HAP-1 (cell line): Measurements from ENCODE around the gene RGR.

Experiments
- DNase-seq, 2 experiments: peaks; one replicate each; pipeline ENCODE4 v3.0.0-alpha.2; 2016 to 2020; ENCODE audit warnings: low spot score in 2 of 2
- H3K27me3 ChIP-seq: fragments of 250-450 bp; sonication (Bioruptor Pico); 2 replicates; pipeline ENCODE4 v1.5.1; 2020; ENCODE audit warnings: low read depth, mild to moderate bottlenecking, moderate library complexity
- H3K36me3 ChIP-seq: fragments of 250-450 bp; sonication (Bioruptor Pico); replicated peaks from 2 replicates; pipeline ENCODE4 v1.5.1; 2020; ENCODE audit warnings: mild to moderate bottlenecking
- H3K4me1 ChIP-seq: fragments of 250-450 bp; sonication (Bioruptor Pico); 2 replicates; pipeline ENCODE4 v1.5.1; 2020; ENCODE audit warnings: mild to moderate bottlenecking
- H3K4me3 ChIP-seq: fragments of 250-450 bp; sonication (Bioruptor Pico); 2 replicates; pipeline ENCODE4 v1.5.1; 2020; ENCODE audit warnings: mild to moderate bottlenecking, moderate library complexity
- H3K9me3 ChIP-seq: fragments of 250-450 bp; sonication (Bioruptor Pico); 2 replicates; pipeline ENCODE4 v1.5.1; 2020; ENCODE audit warnings: mild to moderate bottlenecking, moderate library complexity
- in situ Hi-C: fragments of 300-500 bp; cut with MboI; formaldehyde crosslinking; loops from 3 replicates; pipeline ENCODE4 v1.14.3; 2020; ENCODE audit warnings: low sequenced_read_pairs, inconsistent platforms, mixed read lengths

Gene RGR

DNA sequence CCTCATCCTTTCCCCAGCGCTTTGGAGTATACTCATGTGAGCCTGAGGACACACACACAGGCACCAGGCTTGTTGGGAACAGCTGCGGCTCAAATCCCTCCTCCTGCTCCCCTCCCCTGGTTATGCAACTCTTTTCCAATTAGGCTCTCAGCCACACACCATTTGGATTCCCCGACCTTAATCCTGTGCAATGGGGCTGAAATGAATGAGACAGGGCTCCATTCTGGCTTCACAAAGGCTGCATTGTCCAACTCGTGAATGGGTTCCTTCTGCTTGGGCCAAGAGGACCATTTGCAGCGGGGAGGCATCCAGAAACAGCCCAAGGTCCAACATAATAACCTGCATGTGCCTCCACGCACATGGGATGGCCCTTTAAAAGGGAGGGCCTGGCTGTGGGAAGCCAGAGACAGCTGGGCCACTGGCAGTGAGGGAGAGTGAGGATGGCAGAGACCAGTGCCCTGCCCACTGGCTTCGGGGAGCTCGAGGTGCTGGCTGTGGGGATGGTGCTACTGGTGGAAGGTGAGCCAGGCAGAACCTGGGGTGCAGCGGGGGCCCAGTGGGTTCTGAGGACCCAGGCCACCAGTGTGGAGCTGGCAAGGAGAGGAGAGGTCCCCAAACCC is at the start of gene RGR:
Gene RGR, plus strand, starts transcription at position 403 of the 620 bp plus-strand sequence. Its CDS starts 38 bp downstream, at position 441.
- DNase-seq: peak; percentile 32 to 53
- Histone ChIP-seq H3K4me3 (no peak within 1 kb of the TSS), H3K4me1 (no peaks in the 10 kb centered on the region), H3K36me3 (no peaks in the 10 kb centered on the region), H3K27me3 (0 out of 2 replicates have a peak, but pooled peaks cover 2% of the 10 kb centered on the region), H3K9me3 (no peaks in the 10 kb centered on the region)
- in situ Hi-C loops: no loop called here

DNA sequence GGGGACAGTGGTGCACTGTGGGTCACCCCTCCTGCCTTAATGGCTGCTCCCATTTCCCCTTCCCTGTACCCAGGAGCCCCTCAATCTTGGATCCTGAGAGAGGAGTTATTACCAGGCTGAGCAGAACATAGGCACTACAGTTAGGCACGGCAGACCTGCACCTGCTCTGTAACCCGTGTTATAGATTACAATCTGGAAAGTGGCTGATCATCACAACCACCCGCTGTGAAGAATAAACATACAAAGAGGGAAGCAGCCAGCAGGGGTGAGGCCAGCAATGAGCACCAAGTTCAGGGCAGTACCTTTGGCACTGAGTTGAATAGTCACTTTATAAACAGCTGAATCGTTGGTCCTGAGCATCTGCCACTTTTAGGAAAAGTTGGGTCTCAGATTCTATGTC is 48.8 kb upstream of the RGR start:
- Histone ChIP-seq H3K36me3 (no peaks in the 10 kb centered on the region), H3K4me3 (no peak overlapping the region), H3K9me3 (no peaks in the 10 kb centered on the region), H3K27me3 (no peaks in the 10 kb centered on the region), H3K4me1 (no peaks in the 10 kb centered on the region)
- in situ Hi-C loops: no loop called here
- no peak for DNase-seq

DNA sequence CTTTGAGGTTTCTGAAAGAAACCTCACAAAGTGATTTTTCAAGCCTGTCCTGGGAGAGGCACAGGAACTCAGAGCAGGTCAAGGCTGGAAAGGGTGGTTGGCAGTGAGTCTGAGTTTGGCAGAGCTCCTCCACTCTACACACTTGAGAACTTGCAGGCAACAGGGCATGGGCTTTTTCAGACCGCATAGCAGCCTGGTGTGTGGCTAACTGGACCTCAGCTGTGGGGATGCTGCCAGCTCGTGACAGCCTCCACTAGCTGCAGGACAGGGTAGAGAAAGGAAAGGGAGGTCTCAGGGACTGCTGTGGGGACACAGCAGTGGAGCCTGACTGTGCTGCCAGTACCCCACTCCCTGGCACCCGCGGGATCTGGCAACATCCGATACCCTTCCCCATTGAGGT is 47.9 kb upstream of the RGR start:
- in situ Hi-C loops: no loop called here
- Histone ChIP-seq H3K9me3 (no peaks in the 10 kb centered on the region), H3K4me1 (no peaks in the 10 kb centered on the region), H3K4me3 (no peak overlapping the region), H3K27me3 (no peaks in the 10 kb centered on the region), H3K36me3 (no peaks in the 10 kb centered on the region)
- DNase-seq: no peak

DNA sequence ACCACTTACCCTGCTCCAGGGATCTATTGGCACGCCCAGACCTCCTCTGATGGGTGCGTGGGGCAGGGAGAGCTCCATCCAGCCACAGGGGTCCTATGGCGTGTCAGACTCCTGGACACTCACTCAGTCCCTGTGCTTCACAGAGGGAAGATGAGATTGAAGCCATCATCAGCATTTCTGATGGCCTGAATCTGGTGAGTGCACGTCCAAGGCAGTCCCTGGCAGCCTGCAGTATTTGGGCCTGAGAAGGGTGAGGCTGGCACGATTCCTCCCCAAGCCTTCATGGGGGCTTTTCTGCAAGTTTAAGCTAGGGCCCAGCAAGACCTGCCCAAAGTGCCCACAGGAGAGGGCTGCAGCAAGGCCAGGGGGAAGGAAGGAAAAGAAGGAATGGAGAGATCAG is 47.2 kb upstream of the RGR start:
- H3K27me3 ChIP-seq: no peaks in the 10 kb centered on the region
- no peaks in the 10 kb centered on the region for H3K4me1 ChIP-seq
- H3K4me3 ChIP-seq: no peak overlapping the region
- DNase-seq: no peak
- no peaks in the 10 kb centered on the region for H3K36me3 ChIP-seq
- in situ Hi-C loops: no loop called here
- no peaks in the 10 kb centered on the region for H3K9me3 ChIP-seq

DNA sequence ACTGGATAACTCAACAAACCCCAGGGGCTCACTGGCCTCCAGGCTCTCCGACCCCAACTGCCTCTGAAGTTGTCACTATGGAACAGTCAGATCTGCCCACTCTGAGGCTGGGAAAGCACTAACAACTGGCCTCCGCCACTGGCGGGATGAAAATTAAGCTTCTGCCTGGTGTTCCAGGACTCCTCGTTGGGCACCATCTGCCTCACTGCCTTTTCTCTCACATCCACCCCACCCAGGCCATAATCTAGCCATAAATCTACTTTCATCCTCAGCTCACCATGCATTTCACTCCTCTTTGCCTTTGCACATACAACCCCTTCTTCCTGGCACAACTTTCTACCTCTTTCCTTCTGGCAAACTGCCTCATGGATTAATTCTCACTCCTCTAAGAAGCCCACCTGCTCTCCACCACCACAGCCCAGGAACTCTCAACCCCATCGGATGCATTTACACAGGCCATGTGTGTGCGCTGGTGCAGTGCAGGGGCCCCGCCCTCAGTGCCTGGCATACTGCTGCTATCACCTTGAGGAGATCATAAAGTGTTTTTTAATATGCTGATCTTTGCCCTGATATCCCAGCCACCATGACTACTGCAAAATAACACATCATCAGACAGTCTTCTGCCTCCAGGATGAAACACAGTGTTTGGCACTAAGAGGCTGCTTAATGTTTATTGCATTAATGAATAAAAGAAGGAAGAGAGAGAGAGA is 46.5 kb upstream of the RGR start:
- in situ Hi-C loops: no loop called here
- no peaks in the 10 kb centered on the region for H3K9me3 ChIP-seq
- no peak overlapping the region for H3K4me3 ChIP-seq
- H3K36me3 ChIP-seq: no peaks in the 10 kb centered on the region
- H3K4me1 ChIP-seq: no peaks in the 10 kb centered on the region
- DNase-seq: no peak
- H3K27me3 ChIP-seq: no peaks in the 10 kb centered on the region

- no peak overlapping the region for H3K4me3 ChIP-seq
- DNase-seq: no peak
- H3K4me1 ChIP-seq: no peaks in the 10 kb centered on the region
- H3K27me3 ChIP-seq: no peaks in the 10 kb centered on the region
- H3K36me3 ChIP-seq: no peaks in the 10 kb centered on the region
- no peaks in the 10 kb centered on the region for H3K9me3 ChIP-seq
- in situ Hi-C loops: no loop called here
Measured at GRCh38 chr10:84200537-84201243, 44.2 kb upstream of the RGR start.

DNA sequence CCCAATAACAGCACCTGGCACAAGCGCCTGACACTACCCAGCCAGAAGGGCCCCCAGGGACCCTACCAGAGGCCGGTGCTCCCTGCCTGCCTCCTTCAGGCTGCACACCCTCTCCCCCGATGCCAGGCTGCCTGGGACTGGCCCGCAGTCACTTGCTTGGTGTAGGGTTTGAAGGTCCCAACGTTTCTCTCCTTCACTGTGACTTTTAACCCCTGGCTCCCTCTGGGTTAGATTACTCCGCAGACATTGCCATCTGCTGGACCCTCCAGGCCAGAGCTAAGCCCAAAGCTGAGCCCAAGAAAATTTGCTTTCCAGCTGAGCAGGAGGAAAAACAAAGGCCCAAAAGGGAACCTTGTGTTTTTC is 43.6 kb upstream of the RGR start:
- no peaks in the 10 kb centered on the region for H3K27me3 ChIP-seq
- no peaks in the 10 kb centered on the region for H3K9me3 ChIP-seq
- in situ Hi-C loops: no loop called here
- no peak for DNase-seq
- no peaks in the 10 kb centered on the region for H3K4me1 ChIP-seq
- no peaks in the 10 kb centered on the region for H3K36me3 ChIP-seq
- no peak overlapping the region for H3K4me3 ChIP-seq

GRCh38 chr10:84201682-84202081 is 43.2 kb upstream of the RGR start:
- DNase-seq: no peak
- in situ Hi-C loops: no loop called here
- Histone ChIP-seq H3K9me3 (no peaks in the 10 kb centered on the region), H3K4me1 (no peaks in the 10 kb centered on the region), H3K27me3 (no peaks in the 10 kb centered on the region), H3K36me3 (no peaks in the 10 kb centered on the region), H3K4me3 (no peak overlapping the region)

DNA sequence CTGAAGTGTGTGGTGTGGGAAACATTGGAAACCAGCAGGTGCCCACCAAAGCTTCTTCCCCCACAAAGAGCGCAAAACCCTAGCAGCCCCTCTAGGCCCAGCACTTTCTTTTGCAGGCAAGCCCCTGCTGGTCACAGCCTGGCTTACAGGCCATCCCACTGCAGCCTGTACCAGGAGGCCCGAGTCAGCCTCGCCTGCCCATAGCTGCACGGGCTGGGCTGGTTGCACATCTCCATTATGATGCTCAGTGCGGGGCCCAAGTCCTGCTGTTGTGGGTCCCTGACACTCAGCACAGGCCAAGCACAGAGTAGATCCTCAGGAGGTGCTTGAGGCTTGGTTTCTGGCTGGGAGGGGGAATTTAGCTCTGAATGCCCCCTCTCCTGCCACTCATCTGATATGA is 42.5 kb upstream of the RGR start:
- no peaks in the 10 kb centered on the region for H3K4me1 ChIP-seq
- no peaks in the 10 kb centered on the region for H3K36me3 ChIP-seq
- no peaks in the 10 kb centered on the region for H3K27me3 ChIP-seq
- no peaks in the 10 kb centered on the region for H3K9me3 ChIP-seq
- H3K4me3 ChIP-seq: no peak overlapping the region
- no peak for DNase-seq
- in situ Hi-C loops: no loop called here

DNA sequence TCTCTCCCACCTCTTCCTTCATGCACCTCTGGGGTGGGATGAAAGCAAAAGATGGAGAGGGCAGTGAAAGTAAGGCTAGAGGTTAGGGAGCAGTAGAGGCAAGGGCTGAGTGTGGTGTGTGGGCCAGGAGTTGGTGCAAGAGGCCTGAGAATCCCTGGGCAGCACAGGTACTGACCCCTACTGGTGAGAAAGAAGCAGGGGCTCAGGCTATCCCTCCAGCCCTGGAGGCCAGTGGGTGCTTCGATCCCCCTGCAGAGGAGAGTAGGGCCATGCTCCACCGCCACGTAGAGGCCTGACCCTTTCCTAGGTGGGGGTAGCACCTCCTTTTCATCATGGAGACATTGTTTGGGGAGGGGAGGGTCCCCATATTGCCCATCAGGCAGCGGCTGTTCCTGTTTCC is 40.7 kb upstream of the RGR start:
- DNase-seq: peak; percentile 16 to 36
- Histone ChIP-seq H3K4me1 (no peaks in the 10 kb centered on the region), H3K27me3 (no peaks in the 10 kb centered on the region), H3K9me3 (no peaks in the 10 kb centered on the region), H3K4me3 (no peak overlapping the region), H3K36me3 (no peaks in the 10 kb centered on the region)
- in situ Hi-C loops: no loop called here

DNA sequence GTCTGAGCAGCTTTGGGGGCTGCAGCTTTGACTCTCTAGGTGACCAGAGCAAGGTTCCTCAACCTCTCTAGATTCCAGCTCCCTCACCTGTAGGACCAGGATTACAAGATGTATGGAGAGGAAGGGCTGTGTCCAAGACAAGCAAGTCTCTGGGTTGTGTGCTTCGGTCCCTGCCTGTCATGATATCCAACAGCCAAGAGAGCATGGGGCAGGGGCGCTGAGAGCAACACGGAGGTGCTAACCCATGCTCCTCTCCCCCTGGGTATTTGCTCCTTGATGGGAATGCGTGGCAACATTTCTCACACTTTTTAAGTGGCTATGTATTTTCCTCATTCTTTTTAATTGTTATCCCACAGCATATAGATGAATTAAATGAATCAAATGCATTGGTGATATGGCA is 40.2 kb upstream of the RGR start:
- Histone ChIP-seq H3K27me3 (no peaks in the 10 kb centered on the region), H3K4me3 (no peak overlapping the region), H3K36me3 (no peaks in the 10 kb centered on the region), H3K4me1 (no peaks in the 10 kb centered on the region), H3K9me3 (no peaks in the 10 kb centered on the region)
- in situ Hi-C loops: loop anchor here (5.0 kb wide), 1 partner anchor 57 kb away; no protein-coding TSS in a partner anchor
- DNase-seq: no peak

- peak; percentile 26 to 84 for DNase-seq
- H3K9me3 ChIP-seq: no peaks in the 10 kb centered on the region
- H3K4me1 ChIP-seq: no peaks in the 10 kb centered on the region
- H3K36me3 ChIP-seq: no peaks in the 10 kb centered on the region
- H3K27me3 ChIP-seq: no peaks in the 10 kb centered on the region
- in situ Hi-C loops: loop anchor here (5.0 kb wide), 1 partner anchor 58 kb away; no protein-coding TSS in a partner anchor
- H3K4me3 ChIP-seq: no peak overlapping the region
Measured at GRCh38 chr10:84205049-84205852, 39.6 kb upstream of the RGR start.

GRCh38 chr10:84205853-84206525 is 38.9 kb upstream of the RGR start:
- Histone ChIP-seq H3K36me3 (no peaks in the 10 kb centered on the region), H3K27me3 (no peaks in the 10 kb centered on the region), H3K4me1 (no peaks in the 10 kb centered on the region), H3K4me3 (no peak overlapping the region), H3K9me3 (no peaks in the 10 kb centered on the region)
- no peak for DNase-seq
- in situ Hi-C loops: loop anchor here (5.0 kb wide), 1 partner anchor 59 kb away; no protein-coding TSS in a partner anchor
